Heart right ventricle (tissue), 16 donors: ENCODE measurements around the gene MTERF2. TPM values are rescaled to one million over a fixed set of nuclear protein-coding genes. Genes with fewer than 3 reads are reported as not detected.

Source experiments
- ATAC-seq, 8 donors: fragments of 200-7000 bp; cut with Tn5 transposase; one replicate each; pipeline ENCODE4 v1.9.1; 2020; ENCODE audit warnings: mild to moderate bottlenecking in 8 of 8, moderate library complexity in 8 of 8, moderate number of reproducible peaks in 1 of 8
- DNase-seq, 2 donors: peaks; one replicate each; pipeline ENCODE4 v3.0.0-alpha.2; 2020
- H3K27ac ChIP-seq, 10 donors: fragments of 200-600 bp; sonication (generic) in 2 of 10; one replicate each; pipeline versions ENCODE4 v1.5.0 to v1.8.0; 2020 to 2022; ENCODE audit warnings: mild to moderate bottlenecking in 3 of 10
- H3K27me3 ChIP-seq, 7 donors: fragments of 200-600 bp; one replicate each; pipeline ENCODE4 v1.8.0; 2021 to 2022; ENCODE audit warnings: mild to moderate bottlenecking in 2 of 7
- H3K36me3 ChIP-seq, 9 donors: fragments of 200-600 bp; sonication (generic) in 1 of 9; one replicate each; pipeline versions ENCODE4 v1.5.0 to v1.8.0; 2020 to 2022; ENCODE audit warnings: mild to moderate bottlenecking in 2 of 9
- H3K4me1 ChIP-seq, 9 donors: fragments of 200-600 bp; sonication (generic) in 1 of 9; one replicate each; pipeline versions ENCODE4 v1.5.0 to v1.8.0; 2020 to 2022; ENCODE audit warnings: mild to moderate bottlenecking in 4 of 9
- H3K4me3 ChIP-seq, 10 donors: fragments of 200-600 bp; sonication (generic) in 2 of 10; one replicate each; pipeline versions ENCODE4 v1.5.0 to v1.8.0; 2020 to 2022; ENCODE audit warnings: mild to moderate bottlenecking in 7 of 10, moderate library complexity in 2 of 10
- H3K9me3 ChIP-seq, 11 donors: fragments of 200-600 bp in 10 of 11; sonication (generic) in 2 of 11; one replicate each; pipeline versions ENCODE4 v1.5.0 to v1.8.0; 2013 to 2022; ENCODE audit warnings: mild to moderate bottlenecking in 2 of 11, control low read depth in 1 of 11, moderate library complexity in 1 of 11
- WGBS, 2 donors: extraction: QIAGEN DNeasy Blood & Tissue Kit; methylation state at CpG; one replicate each; pipeline ENCODE4 v1.1.7; 2013; ENCODE audit warnings: inconsistent platforms in 1 of 2; 5-methylcytosine and 5-hydroxymethylcytosine counted together
- intact Hi-C, 10 donors: fragments of 100-400 bp; cut with DNase I; formaldehyde crosslinking; loops; one replicate each; pipeline versions ENCODE4 v1.11.1 to v1.14.2; 2022
- polyA plus RNA-seq, 2 donors: library from polyadenylated mRNA; stranded (reverse); fragments of 200-250 nt; gene quantifications; one replicate each; pipeline ENCODE4 v1.2.3, GENCODE V29; 2013
- total RNA-seq, 10 donors: library from RNA; stranded (reverse); fragmentation: NEBNext Ultra II Directional in 3 of 10; extraction: Animal tissue kit (Norgen Biotek cat#: 25700) in 3 of 10; gene quantifications; one replicate each; pipeline versions ENCODE4 v1.2.1 to v1.2.4, GENCODE V29; 2021 to 2023
- TF ChIP-seq, protein P1 (sequence below), 9 donors: fragments of 200-600 bp; sonication (generic) in 2 of 9; IDR thresholded peaks; one replicate each; pipeline versions ENCODE4 v1.5.0 to v1.8.0; 2021 to 2022; ENCODE audit warnings: antibody characterized with exemption in 9 of 9, mild to moderate bottlenecking in 5 of 9, moderate library complexity in 1 of 9
- donor health status: Arrhythmogenic right ventricular cardiomyopathy.
- donor health status: ischemic (EF 13 %, LVEDD 7.1; RV severe dilation, severe dysfunction).
- donor health status: healthy with polysubstance abuse.
- donor health status: DM: no; HTN: yes; CAD: no.
- donor health status: DM: no; HTN: no; CAD: no.
- donor health status: ischemic (EF 25% LVEDD 6.9; RV normal size, moderate dysfunction).
- donor health status: ischemic (EF 25% LVEDD 5.7; RV mildly dilated, moderate dysfunction).
- donor health status: healthy.
- donor health status: DM: yes; HTN: yes; CAD: no.
- donor health status: Ischemic cardiomyopathy.
- donor health status: ischemic (EF 35%, LVEDD 5.7; RV mildly dilated, moderate dysfunction).
- donor health status: nonischemic (EF 11% LVEDD 7.7; RV severe dilation, severe dysfunction).
- donor health status: DM: yes; HTN: yes; CAD: no.
- donor health status: PGD.
- donor health status: ischemic (EF 29% LVEDD 5.4; RV normal size, mild dysfunction).
- donor health status: nonischemic (EF 23%, LVEDD 6.1; RV moderate dilation, normal function).

The MTERF2 gene
- total and polyA plus RNA-seq, 12 donors, result 13.2 to 70.0 (median 28.0) TPM

DNA sequence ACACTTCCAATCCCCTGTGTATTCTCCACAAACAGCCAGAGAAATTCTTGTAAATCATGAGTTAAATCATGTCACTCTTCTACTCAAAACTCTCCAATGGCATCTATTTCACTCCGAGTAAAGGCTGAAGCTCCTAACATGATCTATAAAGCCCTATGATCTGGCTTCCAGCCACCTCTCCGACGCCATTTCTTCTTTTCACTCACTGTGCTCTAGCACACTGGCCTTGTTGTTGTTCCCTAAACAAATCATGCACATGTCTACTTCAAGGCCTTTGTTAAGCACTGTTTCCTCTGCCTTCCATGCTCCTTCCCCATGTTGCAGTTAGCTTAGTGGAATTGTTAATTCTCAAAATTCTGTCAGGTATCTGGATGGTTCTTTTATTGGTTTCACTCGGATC lies 30.1 kb upstream of the MTERF2 start:
- ATAC-seq (no peak), DNase-seq (no peak)
- Histone ChIP-seq H3K36me3 (peaks cover 0 to 44% (median 11%) of the 10 kb centered on the region in 9 donors), H3K27ac (no peak overlapping the region), H3K27me3 (no peaks in the 10 kb centered on the region), H3K9me3 (peaks cover 0 to 4% (median 0%) of the 10 kb centered on the region in 11 donors), H3K4me1 (peaks cover 0 to 5% (median 0%) of the 10 kb centered on the region in 9 donors), H3K4me3 (no peak overlapping the region)
- 88% methylated on average over 4 of the region's 4 CpGs for WGBS, 2 donors
- intact Hi-C loops, result no loop called here
- TF ChIP-seq, protein P1, sequence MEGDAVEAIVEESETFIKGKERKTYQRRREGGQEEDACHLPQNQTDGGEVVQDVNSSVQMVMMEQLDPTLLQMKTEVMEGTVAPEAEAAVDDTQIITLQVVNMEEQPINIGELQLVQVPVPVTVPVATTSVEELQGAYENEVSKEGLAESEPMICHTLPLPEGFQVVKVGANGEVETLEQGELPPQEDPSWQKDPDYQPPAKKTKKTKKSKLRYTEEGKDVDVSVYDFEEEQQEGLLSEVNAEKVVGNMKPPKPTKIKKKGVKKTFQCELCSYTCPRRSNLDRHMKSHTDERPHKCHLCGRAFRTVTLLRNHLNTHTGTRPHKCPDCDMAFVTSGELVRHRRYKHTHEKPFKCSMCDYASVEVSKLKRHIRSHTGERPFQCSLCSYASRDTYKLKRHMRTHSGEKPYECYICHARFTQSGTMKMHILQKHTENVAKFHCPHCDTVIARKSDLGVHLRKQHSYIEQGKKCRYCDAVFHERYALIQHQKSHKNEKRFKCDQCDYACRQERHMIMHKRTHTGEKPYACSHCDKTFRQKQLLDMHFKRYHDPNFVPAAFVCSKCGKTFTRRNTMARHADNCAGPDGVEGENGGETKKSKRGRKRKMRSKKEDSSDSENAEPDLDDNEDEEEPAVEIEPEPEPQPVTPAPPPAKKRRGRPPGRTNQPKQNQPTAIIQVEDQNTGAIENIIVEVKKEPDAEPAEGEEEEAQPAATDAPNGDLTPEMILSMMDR (IDR thresholded peaks at IDR 0.05), result no peak

DNA sequence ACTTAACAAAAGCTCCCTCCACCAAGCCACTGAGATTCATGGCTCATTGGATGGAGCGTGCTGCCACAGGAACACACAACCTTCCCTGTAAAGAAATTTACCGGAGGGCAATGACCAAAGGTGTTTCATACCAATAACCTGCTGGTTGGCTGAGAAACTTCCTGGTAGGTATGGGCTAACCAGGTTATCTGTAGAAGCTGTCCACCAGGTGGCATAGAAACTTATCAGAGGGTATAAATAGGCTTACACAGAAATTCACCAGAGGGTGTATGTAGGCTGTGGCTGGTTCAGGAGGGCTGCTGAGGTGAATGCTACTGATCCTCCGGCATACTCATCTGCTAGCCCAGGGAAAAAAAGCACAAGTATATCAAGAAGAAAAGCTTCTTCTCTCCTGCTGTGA lies 27.1 kb upstream of the MTERF2 start:
- Histone ChIP-seq H3K4me3 (no peak overlapping the region), H3K4me1 (peaks cover 0 to 5% (median 0%) of the 10 kb centered on the region in 9 donors), H3K9me3 (peaks cover 0 to 10% (median 0%) of the 10 kb centered on the region in 11 donors), H3K27me3 (no peaks in the 10 kb centered on the region), H3K36me3 (peaks cover 0 to 19% (median 4%) of the 10 kb centered on the region in 9 donors), H3K27ac (no peak overlapping the region)
- TF ChIP-seq, protein P1 (IDR thresholded peaks at IDR 0.05), result no peak
- intact Hi-C loops, result no loop called here
- ATAC-seq, result no peak
- 82 to 86% methylated on average over 3 of the region's 3 CpGs for WGBS, 2 donors
- no peak for DNase-seq

DNA sequence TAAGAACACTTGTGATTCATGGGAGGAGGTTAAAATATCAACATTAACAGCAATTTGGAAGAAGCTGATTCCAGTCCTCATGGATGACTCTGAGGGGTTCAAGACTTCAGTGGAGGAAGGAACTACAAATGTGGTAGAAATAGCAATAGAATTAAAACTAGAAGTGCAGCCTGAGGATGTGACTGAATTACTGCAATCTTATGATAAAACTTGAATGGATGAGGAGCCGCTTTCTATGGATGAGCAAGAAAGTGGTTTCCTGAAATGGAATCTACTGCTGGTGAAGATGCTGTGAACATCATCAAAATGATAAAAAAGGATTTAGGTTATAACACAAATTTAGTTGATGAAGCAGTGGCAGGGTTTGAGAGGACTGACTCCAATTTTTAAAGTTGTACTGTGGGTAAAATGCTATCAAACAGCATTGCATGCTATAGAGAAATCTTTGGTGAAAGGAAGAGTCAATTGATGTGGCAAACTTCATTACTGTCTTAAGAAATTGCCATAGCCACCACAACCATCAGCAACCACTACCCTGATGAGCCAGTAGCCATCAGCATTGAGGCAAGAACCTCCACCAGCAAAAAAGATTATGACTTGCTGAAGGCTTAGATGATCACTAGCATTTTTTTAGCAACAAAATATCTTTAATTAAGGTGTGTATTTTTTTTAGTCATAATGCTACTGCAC lies 25.9 kb upstream of the MTERF2 start:
- ATAC-seq, result no peak
- intact Hi-C loops, result no loop called here
- H3K9me3 ChIP-seq, result peaks cover 0 to 10% (median 0%) of the 10 kb centered on the region in 11 donors
- no peak overlapping the region for H3K27ac ChIP-seq
- TF ChIP-seq, protein P1 (IDR thresholded peaks at IDR 0.05), result no peak
- WGBS, 2 donors, result 96 to 97% methylated on average over 1 of the region's 1 CpG
- no peak for DNase-seq
- H3K4me1 ChIP-seq, result peaks cover 0 to 5% (median 0%) of the 10 kb centered on the region in 9 donors
- H3K36me3 ChIP-seq, result peaks cover 0 to 9% (median 0%) of the 10 kb centered on the region in 9 donors
- no peaks in the 10 kb centered on the region for H3K27me3 ChIP-seq
- H3K4me3 ChIP-seq, result no peak overlapping the region

DNA sequence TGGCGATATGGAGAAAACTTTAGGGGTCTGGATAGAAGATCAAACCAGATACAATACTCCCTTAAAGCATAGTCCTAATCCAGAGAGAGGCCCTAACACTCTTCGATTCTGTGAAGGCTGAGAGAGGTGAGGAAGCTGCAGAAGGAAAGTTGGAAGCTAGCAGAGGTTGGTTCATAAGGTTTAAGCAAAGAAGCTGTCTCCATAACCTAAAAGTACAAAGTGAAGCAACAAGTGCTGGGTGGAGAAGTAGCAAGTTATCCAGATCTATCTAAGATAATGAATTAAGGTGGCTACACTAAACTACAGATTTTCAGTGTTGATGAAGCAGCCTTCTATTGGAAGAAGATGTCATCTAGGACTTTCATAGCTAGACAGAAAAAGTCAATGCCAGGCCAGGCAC lies 24.6 kb upstream of the MTERF2 start:
- TF ChIP-seq, protein P1 (IDR thresholded peaks at IDR 0.05), result no peak
- WGBS, 2 donors, result 95 to 96% methylated on average over 2 of the region's 2 CpGs
- no peak for DNase-seq
- Histone ChIP-seq H3K27me3 (no peaks in the 10 kb centered on the region), H3K4me1 (peaks cover 0 to under 1% (median 0%) of the 10 kb centered on the region in 9 donors), H3K27ac (no peak overlapping the region), H3K9me3 (peaks cover 0 to 10% (median 0%) of the 10 kb centered on the region in 11 donors), H3K4me3 (no peak overlapping the region), H3K36me3 (peaks cover 0 to 9% (median 0%) of the 10 kb centered on the region in 9 donors)
- intact Hi-C loops, result no loop called here
- ATAC-seq, result no peak
